Frontal cortex (tissue), 4 donors: Measurements from ENCODE around the gene RAB40A. TPM values are rescaled to one million over a fixed set of nuclear protein-coding genes. Genes with fewer than 3 reads are reported as not detected.

Experiments used
- DNase-seq, 2 donors: peaks; one replicate each; pipeline ENCODE4 v3.0.0; 2012; ENCODE audit warnings: low spot score in 2 of 2
- FAIRE-seq: peaks from 2 replicates; lab custom pipeline; 2012; peaks lifted over from hg19 to GRCh38; lab: Jason Lieb, UNC
- total RNA-seq: library from RNA; depleted of rRNA; stranded (reverse); fragments of >200 nt; gene quantifications from one replicate; pipeline ENCODE4 v1.2.3, GENCODE V29; 2014
- donor health status: control.
- donor health status: control.
- donor health status: control.

RAB40A gene
- 0.82 TPM for total RNA-seq

- DNase-seq (no peak), FAIRE-seq (no peak)
Measured at GRCh38 chrX:103519389-103519788, at the start of gene RAB40A. RAB40A (minus strand) TSS chrX:103519489; CDS start chrX:103500756, 18,733 bp downstream.

GRCh38 chrX:103565752-103566151 lies 46.5 kb upstream of the RAB40A start:
- no peak for FAIRE-seq
- DNase-seq: no peak

DNA sequence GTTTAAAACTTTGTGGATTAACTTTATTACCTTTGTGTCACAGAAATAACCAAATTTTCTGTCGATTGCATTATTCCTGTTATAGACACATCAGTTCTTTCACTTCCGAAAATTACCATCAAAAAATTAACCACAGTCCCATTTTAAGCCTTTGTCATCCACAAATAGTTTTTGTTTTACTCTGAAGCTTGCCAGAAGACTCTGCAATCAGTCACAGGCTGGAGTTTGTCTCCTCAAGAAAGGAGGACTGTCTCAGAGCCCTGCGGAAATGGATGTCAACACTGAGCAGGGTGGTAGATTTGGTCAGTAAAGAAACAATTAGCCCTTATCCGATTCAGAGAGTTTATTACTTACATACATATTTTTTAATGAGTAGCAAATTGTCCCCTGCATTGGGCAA lies 45.9 kb upstream of the RAB40A start:
- no peak for DNase-seq
- FAIRE-seq: no peak

- DNase-seq (no peak), FAIRE-seq (no peak)
Measured at GRCh38 chrX:103562801-103563200, 43.5 kb upstream of the RAB40A start.

DNA sequence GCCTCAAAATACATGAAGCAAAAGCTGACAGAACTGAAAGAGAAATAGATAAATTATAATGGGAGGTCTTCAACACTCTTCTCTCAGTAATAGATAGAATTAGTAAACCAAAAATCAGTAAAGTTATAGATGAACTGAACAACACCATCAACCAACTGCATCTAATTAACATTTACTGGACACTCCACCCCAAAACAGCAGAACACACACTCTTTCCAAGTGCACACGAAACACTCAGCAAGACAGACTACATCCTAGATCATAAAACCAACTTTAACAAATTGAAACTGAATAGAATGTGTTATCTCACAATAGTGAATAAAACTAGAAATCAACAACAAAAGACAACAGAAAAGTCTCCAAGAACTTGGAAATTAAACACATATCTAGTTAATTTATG lies 41.0 kb upstream of the RAB40A start:
- no peak for FAIRE-seq
- no peak for DNase-seq

DNA sequence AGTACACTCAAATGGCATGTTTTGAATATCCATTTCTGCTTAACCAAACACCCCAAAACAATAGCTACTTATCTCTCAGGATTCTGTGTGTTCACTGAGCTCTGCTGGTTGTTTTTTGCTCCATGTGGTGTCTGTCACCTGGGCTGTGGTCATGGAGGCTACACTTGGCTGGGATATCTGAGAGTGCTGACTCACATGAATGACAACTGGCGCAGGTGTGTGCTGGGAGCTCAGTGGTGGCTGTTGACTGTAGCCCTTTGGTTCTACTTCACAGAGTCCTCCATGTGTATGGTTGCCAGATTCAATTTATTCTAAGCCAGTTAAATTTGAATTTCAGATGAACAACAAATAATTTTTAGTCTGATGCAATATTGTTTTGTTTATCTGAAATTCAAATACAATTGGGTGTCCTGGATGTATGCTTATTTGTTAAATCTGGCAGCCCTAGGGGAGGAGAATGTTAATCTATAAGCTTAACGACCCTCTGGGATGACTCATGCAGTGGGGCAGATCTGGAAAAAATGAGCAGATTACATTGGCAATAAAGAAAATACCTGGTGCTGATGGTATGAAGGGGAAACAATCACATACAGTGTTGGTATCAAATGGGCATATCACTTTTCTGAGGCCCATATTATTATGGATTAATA lies 37.8 kb upstream of the RAB40A start:
- DNase-seq: no peak
- no peak for FAIRE-seq

GRCh38 chrX:103554687-103555424 lies 35.6 kb upstream of the RAB40A start:
- FAIRE-seq (no peak), DNase-seq (peak; percentile 5 to 11)

DNA sequence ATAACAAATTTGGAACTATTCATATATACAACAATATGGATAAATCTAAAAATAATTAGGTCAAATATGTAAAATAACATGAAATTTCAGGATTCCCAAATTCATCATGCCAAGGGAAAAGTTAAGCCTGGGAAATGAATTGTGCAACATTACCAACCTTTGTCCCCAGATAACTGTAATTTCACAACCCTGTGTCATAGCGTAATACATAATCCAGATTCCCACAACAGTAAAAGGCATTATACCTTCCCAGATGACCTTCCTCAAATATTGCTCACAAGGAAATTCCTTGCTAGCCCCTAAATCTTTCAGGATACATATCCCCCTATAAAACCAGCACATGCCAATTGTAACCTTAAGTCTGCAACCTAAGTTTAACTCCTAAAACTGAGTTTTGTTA lies 32.9 kb upstream of the RAB40A start:
- FAIRE-seq (no peak), DNase-seq (no peak)

DNA sequence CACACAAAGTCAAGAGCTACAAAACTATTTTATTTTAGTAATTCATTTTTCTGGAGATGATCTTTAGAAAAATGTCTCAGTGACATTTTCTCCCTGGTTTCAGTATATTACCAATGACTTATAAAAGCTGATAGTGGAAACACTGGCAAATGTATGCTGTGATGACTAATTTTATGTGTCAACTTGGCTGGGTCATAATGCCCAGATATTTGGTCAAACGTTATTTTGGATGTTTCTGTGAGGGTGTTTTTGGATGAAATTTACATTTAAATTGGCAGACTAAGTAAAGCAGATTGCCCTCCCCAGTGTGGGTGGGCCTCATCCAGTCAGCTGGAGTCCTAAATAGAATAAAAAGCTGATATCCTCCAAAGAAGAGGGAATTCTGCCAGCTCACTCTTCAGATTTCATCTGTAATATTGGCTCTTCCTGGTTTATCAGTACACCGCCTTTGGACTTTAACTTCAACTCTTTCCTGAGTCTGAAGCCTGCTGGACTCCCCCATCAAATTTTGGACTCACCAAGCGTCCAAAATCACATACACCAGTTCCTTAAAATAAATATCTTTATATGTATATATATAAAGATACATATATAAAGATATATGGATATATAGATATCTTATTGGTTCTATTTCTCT lies 31.2 kb upstream of the RAB40A start:
- FAIRE-seq (no peak), DNase-seq (no peak)

- DNase-seq: no peak
- FAIRE-seq: no peak
Measured at GRCh38 chrX:103549916-103550315, 30.6 kb upstream of the RAB40A start.

- DNase-seq (no peak), FAIRE-seq (no peak)
Measured at GRCh38 chrX:103540145-103540544, 20.9 kb upstream of the RAB40A start.

- no peak for FAIRE-seq
- no peak for DNase-seq
Measured at GRCh38 chrX:103539695-103540094, 20.4 kb upstream of the RAB40A start.

GRCh38 chrX:103538728-103539127 lies 19.4 kb upstream of the RAB40A start:
- DNase-seq (no peak), FAIRE-seq (no peak)

GRCh38 chrX:103537871-103538387 lies 18.6 kb upstream of the RAB40A start:
- no peak for DNase-seq
- no peak for FAIRE-seq

DNA sequence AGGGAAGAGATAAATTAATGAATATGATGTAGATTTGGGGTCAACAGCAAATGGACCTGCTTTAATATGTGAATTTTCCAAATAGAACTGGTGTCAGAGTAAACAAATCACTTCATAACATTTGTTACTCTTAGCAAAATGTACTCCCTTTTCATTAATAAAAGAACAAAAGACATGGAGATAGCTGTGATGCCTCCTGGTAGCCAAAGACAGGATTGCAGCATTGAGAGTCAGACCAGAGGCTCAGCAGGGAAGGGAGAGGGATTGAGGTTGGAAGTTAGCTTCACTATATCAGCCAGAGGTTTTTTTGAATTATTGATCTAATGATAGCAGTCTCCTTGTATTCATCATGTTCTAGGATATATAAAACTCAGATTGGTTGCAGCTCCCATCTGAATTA lies 17.4 kb upstream of the RAB40A start:
- no peak for FAIRE-seq

GRCh38 chrX:103536071-103536470 lies 16.8 kb upstream of the RAB40A start:
- DNase-seq (no peak), FAIRE-seq (no peak)

More for the DNA sequence above, 17.4 kb upstream of the RAB40A start:
- DNase-seq: no peak

GRCh38 chrX:103535206-103535605 lies 15.9 kb upstream of the RAB40A start:
- FAIRE-seq (no peak), DNase-seq (no peak)

GRCh38 chrX:103533511-103534216 lies 14.4 kb upstream of the RAB40A start:
- FAIRE-seq: peak; percentile 55
- peak; percentile 1 to 3 for DNase-seq

- FAIRE-seq (no peak), DNase-seq (no peak)
Measured at GRCh38 chrX:103531002-103531401, 11.7 kb upstream of the RAB40A start.

DNA sequence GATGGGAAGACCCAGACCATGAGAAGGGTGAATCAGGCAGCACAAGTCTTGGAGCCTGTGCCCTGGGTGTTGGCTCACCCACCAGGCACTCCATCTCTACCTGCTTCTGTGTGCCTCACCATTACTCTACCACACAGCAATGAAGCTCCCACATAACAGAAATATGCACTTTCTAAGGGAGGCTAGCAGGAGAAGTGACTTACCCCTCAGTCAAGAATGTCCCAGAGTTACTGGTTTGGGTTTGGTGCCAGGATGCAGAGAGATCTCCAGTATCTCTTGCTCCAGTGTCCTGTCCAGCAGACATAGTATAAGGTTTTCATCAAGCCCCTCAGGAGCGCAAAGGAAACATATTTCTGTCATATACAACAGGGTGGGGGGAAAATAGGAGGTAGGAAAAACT lies 11.3 kb upstream of the RAB40A start:
- FAIRE-seq: no peak

More for the DNA sequence above, 11.3 kb upstream of the RAB40A start:
- no peak for DNase-seq
